ENCODE results near the gene RC3H2.
"Not testable (repeated sequence)": the region's sequence is repeated elsewhere in the genome, so short reads cannot be mapped to it uniquely, and the experiment has no call there.

RC3H2 gene

GRCh38 chr9:122844137-122844536, 61.0 kb downstream of the RC3H2 start:
- DNase-seq = no peak

- no peak for DNase-seq
Measured at GRCh38 chr9:122841501-122841900, 63.7 kb downstream of the RC3H2 start.

GRCh38 chr9:122838441-122838840, 66.7 kb downstream of the RC3H2 start:
- DNase-seq = not testable (repeated sequence)

- DNase-seq = no peak
Measured at GRCh38 chr9:122837266-122837850, 67.8 kb downstream of the RC3H2 start.

GRCh38 chr9:122835313-122835731, 69.8 kb downstream of the RC3H2 start:
- DNase-seq = peak; percentile 36

GRCh38 chr9:122832194-122832593, 73.0 kb downstream of the RC3H2 start:
- no peak for DNase-seq

GRCh38 chr9:122828965-122829284, 76.2 kb downstream of the RC3H2 start:
- not testable (repeated sequence) for DNase-seq

GRCh38 chr9:122827761-122828093, 77.4 kb downstream of the RC3H2 start:
- no peak for DNase-seq

GRCh38 chr9:122822938-122823337, 82.2 kb downstream of the RC3H2 start:
- no peak for DNase-seq

GRCh38 chr9:122822056-122822455, 83.1 kb downstream of the RC3H2 start:
- DNase-seq = no peak

- DNase-seq = no peak
Measured at GRCh38 chr9:122821278-122821943, 83.7 kb downstream of the RC3H2 start.

GRCh38 chr9:122820490-122820845, 84.7 kb downstream of the RC3H2 start:
- DNase-seq = no peak

- DNase-seq = no peak
Measured at GRCh38 chr9:122819791-122820489, 85.2 kb downstream of the RC3H2 start.

GRCh38 chr9:122819326-122819725, 85.8 kb downstream of the RC3H2 start:
- no peak for DNase-seq

GRCh38 chr9:122816163-122816867, 88.8 kb downstream of the RC3H2 start:
- DNase-seq = peak; percentile 51

- no peak for DNase-seq
Measured at GRCh38 chr9:122815544-122815943, 89.6 kb downstream of the RC3H2 start.

GRCh38 chr9:122814545-122814944, 90.6 kb downstream of the RC3H2 start:
- DNase-seq = no peak

GRCh38 chr9:122812736-122813135, 92.4 kb downstream of the RC3H2 start:
- no peak for DNase-seq

- DNase-seq = peak; percentile 86
Measured at GRCh38 chr9:122810306-122810946, 94.7 kb downstream of the RC3H2 start.

- not testable (repeated sequence) for DNase-seq
Measured at GRCh38 chr9:122809261-122809660, 95.9 kb downstream of the RC3H2 start.

- no peak for DNase-seq
Measured at GRCh38 chr9:122808141-122808540, 97.0 kb downstream of the RC3H2 start.

GRCh38 chr9:122807271-122807900, 97.8 kb downstream of the RC3H2 start:
- DNase-seq = peak; percentile 76

- peak; percentile 44 for DNase-seq
Measured at GRCh38 chr9:122806661-122807060, 98.5 kb downstream of the RC3H2 start.
